NCI-H1048 (cell line): Measurements from ENCODE around the gene ANKRD44.

ENCODE experiments used
- DNase-seq: peaks from one replicate; lab custom pipeline; 2025; lab: John Stamatoyannopoulos, UW

The ANKRD44 gene

GRCh38 chr2:197237291-197238042 is 73.1 kb downstream of the ANKRD44 start:
- DNase-seq = no peak

- no peak for DNase-seq
Measured at GRCh38 chr2:197236816-197237215, 73.8 kb downstream of the ANKRD44 start.

GRCh38 chr2:197236159-197236558 is 74.4 kb downstream of the ANKRD44 start:
- no peak for DNase-seq

- no peak for DNase-seq
Measured at GRCh38 chr2:197235711-197236110, 74.9 kb downstream of the ANKRD44 start.

- DNase-seq = no peak
Measured at GRCh38 chr2:197234671-197235191, 75.8 kb downstream of the ANKRD44 start.

- DNase-seq = no peak
Measured at GRCh38 chr2:197233473-197233872, 77.1 kb downstream of the ANKRD44 start.

- no peak for DNase-seq
Measured at GRCh38 chr2:197232010-197232409, 78.6 kb downstream of the ANKRD44 start.

- no peak for DNase-seq
Measured at GRCh38 chr2:197229509-197230443, 80.8 kb downstream of the ANKRD44 start.

GRCh38 chr2:197223451-197223850 is 87.1 kb downstream of the ANKRD44 start:
- DNase-seq = no peak

GRCh38 chr2:197219636-197220035 is 90.9 kb downstream of the ANKRD44 start:
- no peak for DNase-seq

GRCh38 chr2:197217541-197217940 is 93.0 kb downstream of the ANKRD44 start:
- no peak for DNase-seq

GRCh38 chr2:197216361-197216979 is 94.1 kb downstream of the ANKRD44 start:
- DNase-seq = no peak

GRCh38 chr2:197215748-197216360 is 94.7 kb downstream of the ANKRD44 start:
- no peak for DNase-seq

- DNase-seq = no peak
Measured at GRCh38 chr2:197212344-197213262, 98.0 kb downstream of the ANKRD44 start.

- no peak for DNase-seq
Measured at GRCh38 chr2:197211881-197212342, 98.7 kb downstream of the ANKRD44 start.

- DNase-seq = no peak
Measured at GRCh38 chr2:197210430-197210829, 100.2 kb downstream of the ANKRD44 start.

GRCh38 chr2:197209742-197210408 is 100.7 kb downstream of the ANKRD44 start:
- no peak for DNase-seq

- no peak for DNase-seq
Measured at GRCh38 chr2:197209246-197209645, 101.3 kb downstream of the ANKRD44 start.

- no peak for DNase-seq
Measured at GRCh38 chr2:197208841-197209240, 101.7 kb downstream of the ANKRD44 start.

- DNase-seq = no peak
Measured at GRCh38 chr2:197208024-197208423, 102.6 kb downstream of the ANKRD44 start.
